HepG2 (cell line): ENCODE measurements around the gene TP73. TPM values are rescaled to one million over a fixed set of nuclear protein-coding genes. Genes with fewer than 3 reads are reported as not detected.

Experiments
- ATAC-seq: fragments of 200-7000 bp; cut with Tn5 transposase; 3 replicates; pipeline ENCODE4 v1.9.1; 2020; ENCODE audit warnings: mild to moderate bottlenecking, moderate library complexity
- BruUV-seq: library from RNA; stranded (reverse); fragments of 400-500 nt; replicated peaks from 2 replicates; lab custom pipeline; 2021; lab: Mats Ljungman, UMichigan
- CTCF ChIA-PET: fragments of 300-600 bp; formaldehyde crosslinking; extraction: SDS; loops from one replicate; lab custom pipeline; 2021; ENCODE audit warnings: low total read pairs, inconsistent platforms, low intra/inter-chr PET ratio; lab: Yijun Ruan, JAX
- POLR2A ChIA-PET: fragments of 350-600 bp; sonication (Branson Sonifier 250); formaldehyde crosslinking; loops from one replicate; lab custom pipeline; 2020; ENCODE audit warnings: antibody characterized with exemption, inconsistent platforms; lab: Yijun Ruan, JAX
- DNase-seq: peaks from one replicate; pipeline ENCODE4 v3.0.0-alpha.2; 2015; ENCODE audit warnings: low spot score
- FAIRE-seq: peaks from 3 replicates; lab custom pipeline; 2011; peaks lifted over from hg19 to GRCh38; lab: Jason Lieb, UNC
- H2AFZ ChIP-seq: one replicate; pipeline ENCODE4 v1.6.1; 2011; ENCODE audit warnings: low read length, inconsistent platforms
- H3K27ac ChIP-seq: fragments of 300-600 bp; 3 replicates; pipeline ENCODE4 v1.8.0; 2011; ENCODE audit warnings: mixed run types, mild to moderate bottlenecking, mixed read lengths, low read length, inconsistent platforms; ENCODE audit not compliant: insufficient read depth; ENCODE audit errors: extremely low read length
- H3K27me3 ChIP-seq, 2 experiments: fragments of 200-600 bp in 1 of 2; 2 replicates in 1 of 2; 3 replicates in 1 of 2; pipeline versions ENCODE4 v1.6.0 to v1.8.0; 2011; ENCODE audit warnings: low read length in 2 of 2, mild to moderate bottlenecking in 2 of 2, moderate library complexity in 2 of 2, inconsistent platforms in 1 of 2; ENCODE audit not compliant: insufficient read depth in 2 of 2, control insufficient read depth in 1 of 2
- H3K36me3 ChIP-seq, 2 experiments: fragments of 200-600 bp in 1 of 2; replicated peaks in 1 of 2; 2 replicates in 1 of 2; 3 replicates in 1 of 2; pipeline versions ENCODE4 v1.5.1 to v1.8.0; 2011; ENCODE audit warnings: low read length in 2 of 2, inconsistent platforms in 1 of 2; ENCODE audit not compliant: insufficient read depth in 2 of 2, control insufficient read depth in 1 of 2
- H3K4me1 ChIP-seq: 2 replicates; pipeline ENCODE4 v1.5.1; 2012; ENCODE audit warnings: low read length, inconsistent platforms; ENCODE audit not compliant: insufficient read depth
- H3K4me2 ChIP-seq: 2 replicates; pipeline ENCODE4 v1.6.0; 2011; ENCODE audit warnings: low read depth, low read length, inconsistent platforms
- H3K4me3 ChIP-seq, 3 experiments: fragments of 200-600 bp in 1 of 3; sonication (generic), shearing (Covaris generic) in 1 of 3; replicated peaks in 1 of 3; 2 replicates each; pipeline ENCODE4 v1.5.1; 2011 to 2016; ENCODE audit warnings: low read length in 3 of 3, inconsistent platforms in 2 of 3, low read depth in 2 of 3, mild to moderate bottlenecking in 2 of 3, control low read depth in 1 of 3, mixed read lengths in 1 of 3; ENCODE audit not compliant: insufficient read depth in 1 of 3
- H3K79me2 ChIP-seq: one replicate; pipeline ENCODE4 v1.6.1; 2011; ENCODE audit warnings: low read length, inconsistent platforms; ENCODE audit not compliant: insufficient read depth
- H3K9ac ChIP-seq: 2 replicates; pipeline ENCODE4 v1.6.0; 2011; ENCODE audit warnings: mild to moderate bottlenecking, low read depth, low read length, inconsistent platforms; ENCODE audit not compliant: insufficient read depth
- H3K9me3 ChIP-seq: 2 replicates; pipeline ENCODE4 v1.5.1; 2012; ENCODE audit warnings: mild to moderate bottlenecking, low read length
- H4K20me1 ChIP-seq: 2 replicates; pipeline ENCODE4 v1.6.0; 2011; ENCODE audit warnings: inconsistent platforms, mild to moderate bottlenecking, low read length, moderate library complexity; ENCODE audit not compliant: insufficient read depth
- FOXO4 ChIP-seq: sonication (generic); formaldehyde crosslinking; conservative IDR thresholded peaks from 2 replicates; pipeline ENCODE4 v1.8.1; 2023; ENCODE audit warnings: missing genetic modification reagents
- POGZ ChIP-seq: sonication (generic); formaldehyde crosslinking; IDR thresholded peaks from 2 replicates; pipeline ENCODE4 v1.4.0; 2020; ENCODE audit warnings: mild to moderate bottlenecking, missing genetic modification reagents
- ZKSCAN8 ChIP-seq: IDR thresholded peaks from 2 replicates; pipeline ENCODE4 v1.6.1; 2016; ENCODE audit warnings: borderline replicate concordance, missing genetic modification reagents, missing compliant biosample characterization
- ZNF160 ChIP-seq: sonication (generic); formaldehyde crosslinking; IDR thresholded peaks from 2 replicates; pipeline ENCODE4 v1.8.0; 2022; ENCODE audit warnings: mild to moderate bottlenecking, inconsistent platforms, missing genetic modification reagents
- ZNF329 ChIP-seq: sonication (generic); formaldehyde crosslinking; IDR thresholded peaks from 2 replicates; pipeline ENCODE4 v1.9.0; 2021; ENCODE audit warnings: low read depth, mild to moderate bottlenecking, missing genetic modification reagents
- WGBS: methylation state at CpG from one replicate; pipeline ENCODE4 v1.1.6; 2017; ENCODE audit warnings: low lambda C conversion rate; 5-methylcytosine and 5-hydroxymethylcytosine counted together
- in situ Hi-C: cut with HindIII; loops from 2 replicates; pipeline ENCODE4 v1.10.0; 2017; ENCODE audit warnings: low pct_unique_long_range_greater_than_20kb; ENCODE audit not compliant: extremely low pct_ligation_motif_present
- intact Hi-C: fragments of 100-400 bp; cut with micrococcal nuclease; formaldehyde crosslinking; loops from one replicate; pipeline ENCODE4 v1.10.0; 2022; ENCODE audit not compliant: unreplicated experiment
- polyA plus RNA-seq, 8 experiments: library from polyadenylated mRNA; depleted of rRNA in 3 of 8; stranded (reverse) in 7 of 8; unstranded in 1 of 8; fragments of >200 nt; fragmentation: Illumina TruSeq in 4 of 8; extraction: Trizol in 4 of 8; gene quantifications; 2 replicates each; pipeline versions ENCODE4 v1.2.1 to v1.2.3, GENCODE V29; 2011 to 2016; ENCODE audit warnings: low read depth in 4 of 8, missing spikeins in 1 of 8, mixed read lengths in 1 of 8; ENCODE audit not compliant: insufficient read depth in 1 of 8
- total RNA-seq, 5 experiments: library from RNA; depleted of rRNA; stranded (reverse); fragments of >200 nt; fragmentation: Illumina TruSeq; extraction: Trizol; gene quantifications; 2 replicates each; pipeline ENCODE4 v1.2.3, GENCODE V29; 2016; ENCODE audit warnings: low read depth in 1 of 5

TP73 gene
- total and polyA plus RNA-seq, 2 of the 13 experiments (the other 11 are each of a cell fraction or from before 2014, with no cell fraction given), result 0.49 to 1.1 TPM

- no peaks in the 10 kb centered on the region for H3K79me2 ChIP-seq
- TF ChIP-seq POGZ (CRISPR knock-in tag) (no peak), FOXO4 (no peak)
- peaks cover 14 to 73% of the 10 kb centered on the region in 2 experiments for H3K27me3 ChIP-seq
- ChIA-PET CTCF (no interaction called here), POLR2A (interaction anchor here (2.1 kb wide), 1 partner anchor 12 kb away, joined by 8 read pairs; no protein-coding TSS in a partner anchor)
- intact Hi-C loops (no loop called here), in situ Hi-C loops (no loop called here)
- H3K4me2 ChIP-seq, result no peak overlapping the region
- ATAC-seq (no peak), FAIRE-seq (no peak), DNase-seq (no peak)
- no peak overlapping the region for H3K4me3 ChIP-seq
- no peak overlapping the region for H2AFZ ChIP-seq
- no peak overlapping the region for H3K9ac ChIP-seq
- no peak overlapping the region for H3K27ac ChIP-seq
- no peaks in the 10 kb centered on the region for H3K9me3 ChIP-seq
- BruUV-seq, result no TSS peak
- no peaks in the 10 kb centered on the region for H4K20me1 ChIP-seq
- WGBS, result 62% methylated on average over 6 of the region's 6 CpGs
- H3K4me1 ChIP-seq, result no peaks in the 10 kb centered on the region
- no peaks in the 10 kb centered on the region for H3K36me3 ChIP-seq
Observed at GRCh38 chr1:3759164-3759563, 106.8 kb downstream of the TP73 start.

DNA sequence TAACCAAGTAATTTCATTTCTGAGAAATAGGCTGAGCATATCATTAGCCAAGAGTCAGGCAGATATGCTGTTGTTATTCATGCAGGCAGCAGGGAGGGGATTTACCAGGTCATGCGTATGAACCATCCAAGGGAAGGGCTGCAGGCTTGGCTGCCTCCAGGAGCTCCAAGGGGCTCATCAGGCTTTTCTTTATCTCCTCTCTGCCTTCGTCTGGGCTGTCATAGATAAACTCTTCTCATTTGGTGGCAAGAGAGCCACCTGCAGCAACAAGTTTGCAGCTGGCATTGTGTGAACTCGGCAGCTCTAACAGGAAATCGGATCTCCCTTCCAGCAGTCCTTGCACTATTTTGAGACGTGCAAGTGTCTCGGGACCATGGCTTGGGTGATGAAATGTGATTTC lies 107.5 kb downstream of the TP73 start:
- no peak for DNase-seq
- intact Hi-C loops (no loop called here), in situ Hi-C loops (no loop called here)
- CTCF ChIA-PET, result no interaction called here
- Histone ChIP-seq H3K9me3 (no peaks in the 10 kb centered on the region), H4K20me1 (no peaks in the 10 kb centered on the region), H2AFZ (no peak overlapping the region), H3K4me1 (no peaks in the 10 kb centered on the region), H3K9ac (no peak overlapping the region), H3K27ac (no peak overlapping the region), H3K36me3 (no peaks in the 10 kb centered on the region), H3K4me3 (no peak overlapping the region), H3K27me3 (peaks cover 14 to 74% of the 10 kb centered on the region in 2 experiments), H3K4me2 (no peak overlapping the region), H3K79me2 (no peaks in the 10 kb centered on the region)
- 3% methylated on average over 6 of the region's 6 CpGs for WGBS
- BruUV-seq, result no TSS peak
- FAIRE-seq, result no peak
- ATAC-seq, result no peak
- POLR2A ChIA-PET, result interaction anchor here (2.1 kb wide), 1 partner anchor 12 kb away, joined by 8 read pairs; no protein-coding TSS in a partner anchor
- TF ChIP-seq ZKSCAN8 (CRISPR knock-in tag), result no peak
- TF ChIP-seq ZNF160 (CRISPR knock-in tag), result no peak
- TF ChIP-seq ZNF329 (CRISPR knock-in tag), result peak; percentile 84
